ENCODE data around the gene CNIH3. TPM values are rescaled to one million over a fixed set of nuclear protein-coding genes. Genes with fewer than 3 reads are reported as not detected.
A peak's percentile ranks its signal among the peaks of the same experiment; 100 is the strongest.

Gene CNIH3
- total and polyA plus RNA-seq, 2 donors (not counting 1 experiment from before 2014, with no cell fraction given) = 3.7 to 28.1 TPM

DNA sequence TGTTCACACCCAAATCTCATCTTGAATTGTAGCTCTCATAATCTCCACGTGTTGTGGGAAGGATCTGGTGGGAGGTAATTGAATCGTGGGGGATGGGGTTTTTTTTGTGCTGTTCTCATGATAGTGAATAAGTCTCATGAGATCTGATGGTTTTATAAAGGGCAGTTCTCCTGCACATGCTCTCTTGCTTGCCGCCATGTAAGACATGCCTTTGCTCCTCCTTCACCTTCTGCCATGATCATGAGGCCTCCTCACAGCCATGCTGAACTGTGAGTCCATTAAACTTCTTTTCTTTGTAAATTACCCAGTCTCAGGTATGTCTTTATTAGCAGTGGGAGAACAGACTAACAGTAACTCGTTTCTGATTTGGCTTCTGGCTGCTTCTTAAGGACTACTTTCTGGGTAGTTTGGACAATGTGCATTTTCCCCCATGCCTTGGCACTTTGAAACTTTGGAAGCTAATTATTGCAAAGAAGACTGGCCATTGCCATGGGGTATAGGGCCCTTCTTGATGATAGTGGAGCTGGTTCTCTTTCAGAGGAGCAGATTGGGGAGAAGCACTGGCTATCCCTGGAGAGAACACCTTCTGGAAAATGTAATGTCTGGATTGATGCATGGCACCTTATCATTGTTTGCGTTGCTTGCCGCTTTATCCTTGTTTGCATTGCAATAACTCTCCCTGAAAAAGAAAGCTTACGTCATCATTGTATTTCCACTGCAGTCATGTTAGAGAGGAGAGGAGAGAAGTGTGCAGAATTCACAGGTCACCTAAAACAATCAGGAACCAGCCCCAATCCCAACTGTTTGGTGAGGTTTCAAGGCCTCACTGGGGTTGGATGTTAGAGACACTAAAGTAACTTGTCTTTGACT, 5.9 kb downstream of the CNIH3 start:
- H3K4me2 ChIP-seq (ENCODE audit: extremely low read depth, insufficient read depth, low read length) = peak overlapping the region; percentile 41
- no peaks in the 10 kb centered on the region for H3K27me3 ChIP-seq (ENCODE audit: control insufficient read depth, insufficient read depth, low read length)
- peak overlapping the region; percentile 84 for H3K27ac ChIP-seq (ENCODE audit: insufficient read depth, low read length)

DNA sequence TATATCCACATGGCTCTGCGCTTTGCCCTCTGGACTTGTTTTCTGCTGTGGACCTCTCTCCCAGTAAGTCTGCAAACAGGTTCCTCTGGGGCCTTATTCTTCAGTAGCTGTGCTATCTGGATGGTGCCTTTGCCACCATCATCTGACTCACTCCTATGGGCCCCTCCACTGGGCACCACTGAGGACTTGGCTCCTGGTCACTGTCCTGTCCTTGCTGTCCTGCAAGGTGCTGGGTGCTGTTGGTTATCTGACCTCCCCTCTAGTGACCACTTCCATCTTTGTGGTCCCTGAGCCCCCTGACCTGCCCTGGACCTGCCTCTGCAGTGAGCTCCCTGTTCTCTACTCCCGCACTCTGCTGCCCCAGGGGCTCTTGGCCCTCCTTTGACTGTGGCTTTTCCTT, 6.7 kb downstream of the CNIH3 start:
- Histone ChIP-seq H3K79me2 (ENCODE audit: control insufficient read depth, insufficient read depth, low read length) (peaks cover 68% of the 10 kb centered on the region), H3K4me2 (ENCODE audit: extremely low read depth, insufficient read depth, low read length) (peak overlapping the region; percentile 41), H3K9ac (ENCODE audit: insufficient read depth, low read length) (peak overlapping the region; percentile 9), H3K4me1 (ENCODE audit: control insufficient read depth, extremely low read depth, insufficient read depth, low read length) (peaks cover 34% of the 10 kb centered on the region), H3K27me3 (ENCODE audit: control insufficient read depth, insufficient read depth, low read length) (no peaks in the 10 kb centered on the region), H3K36me3 (ENCODE audit: control insufficient read depth, insufficient read depth, low read length) (peaks cover 4% of the 10 kb centered on the region), H3K9me3 (ENCODE audit: control insufficient read depth, insufficient read depth, low read depth, low read length) (no peaks in the 10 kb centered on the region), H4K20me1 (ENCODE audit: control insufficient read depth, extremely low read depth, insufficient read depth, low read length) (no peaks in the 10 kb centered on the region), H3K27ac (ENCODE audit: insufficient read depth, low read length) (peak overlapping the region; percentile 84), H3K4me3 (replicated peaks in 1 of 4; ENCODE audit: control extremely low read depth in 1 of 4, insufficient read depth in 1 of 4, low read depth in 3 of 4, low read length in 4 of 4) (no peak overlapping the region), H2AFZ (ENCODE audit: low read length) (no peak overlapping the region)
- TF ChIP-seq EZH2 (IDR thresholded peaks at IDR 0.05; ENCODE audit: low read length, missing control alignments) = no peak
- TF ChIP-seq, protein P1, sequence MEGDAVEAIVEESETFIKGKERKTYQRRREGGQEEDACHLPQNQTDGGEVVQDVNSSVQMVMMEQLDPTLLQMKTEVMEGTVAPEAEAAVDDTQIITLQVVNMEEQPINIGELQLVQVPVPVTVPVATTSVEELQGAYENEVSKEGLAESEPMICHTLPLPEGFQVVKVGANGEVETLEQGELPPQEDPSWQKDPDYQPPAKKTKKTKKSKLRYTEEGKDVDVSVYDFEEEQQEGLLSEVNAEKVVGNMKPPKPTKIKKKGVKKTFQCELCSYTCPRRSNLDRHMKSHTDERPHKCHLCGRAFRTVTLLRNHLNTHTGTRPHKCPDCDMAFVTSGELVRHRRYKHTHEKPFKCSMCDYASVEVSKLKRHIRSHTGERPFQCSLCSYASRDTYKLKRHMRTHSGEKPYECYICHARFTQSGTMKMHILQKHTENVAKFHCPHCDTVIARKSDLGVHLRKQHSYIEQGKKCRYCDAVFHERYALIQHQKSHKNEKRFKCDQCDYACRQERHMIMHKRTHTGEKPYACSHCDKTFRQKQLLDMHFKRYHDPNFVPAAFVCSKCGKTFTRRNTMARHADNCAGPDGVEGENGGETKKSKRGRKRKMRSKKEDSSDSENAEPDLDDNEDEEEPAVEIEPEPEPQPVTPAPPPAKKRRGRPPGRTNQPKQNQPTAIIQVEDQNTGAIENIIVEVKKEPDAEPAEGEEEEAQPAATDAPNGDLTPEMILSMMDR (conservative IDR thresholded peaks at IDR 0.05 in 1 of 2, IDR thresholded peaks at IDR 0.05 in 1 of 2; ENCODE audit: low read depth in 1 of 2, low read length in 2 of 2) = no peak
- DNase-seq (ENCODE audit: low read depth in 2 of 2) = no peak

More for the DNA sequence above, 5.9 kb downstream of the CNIH3 start:
- no peak overlapping the region for H3K9ac ChIP-seq (ENCODE audit: insufficient read depth, low read length)
- TF ChIP-seq EZH2 (IDR thresholded peaks at IDR 0.05; ENCODE audit: low read length, missing control alignments) = no peak
- TF ChIP-seq, protein P1 (conservative IDR thresholded peaks at IDR 0.05 in 1 of 2, IDR thresholded peaks at IDR 0.05 in 1 of 2; ENCODE audit: low read depth in 1 of 2, low read length in 2 of 2) = no peak
- no peaks in the 10 kb centered on the region for H4K20me1 ChIP-seq (ENCODE audit: control insufficient read depth, extremely low read depth, insufficient read depth, low read length)
- H3K9me3 ChIP-seq (ENCODE audit: control insufficient read depth, insufficient read depth, low read depth, low read length) = no peaks in the 10 kb centered on the region
- H3K36me3 ChIP-seq (ENCODE audit: control insufficient read depth, insufficient read depth, low read length) = peaks cover 4% of the 10 kb centered on the region
- H3K4me3 ChIP-seq (replicated peaks in 1 of 4; ENCODE audit: control extremely low read depth in 1 of 4, insufficient read depth in 1 of 4, low read depth in 3 of 4, low read length in 4 of 4) = no peak overlapping the region
- peaks cover 70% of the 10 kb centered on the region for H3K79me2 ChIP-seq (ENCODE audit: control insufficient read depth, insufficient read depth, low read length)
- no peak overlapping the region for H2AFZ ChIP-seq (ENCODE audit: low read length)
- DNase-seq (ENCODE audit: low read depth in 2 of 2) = no peak
- H3K4me1 ChIP-seq (ENCODE audit: control insufficient read depth, extremely low read depth, insufficient read depth, low read length) = peaks cover 35% of the 10 kb centered on the region

DNA sequence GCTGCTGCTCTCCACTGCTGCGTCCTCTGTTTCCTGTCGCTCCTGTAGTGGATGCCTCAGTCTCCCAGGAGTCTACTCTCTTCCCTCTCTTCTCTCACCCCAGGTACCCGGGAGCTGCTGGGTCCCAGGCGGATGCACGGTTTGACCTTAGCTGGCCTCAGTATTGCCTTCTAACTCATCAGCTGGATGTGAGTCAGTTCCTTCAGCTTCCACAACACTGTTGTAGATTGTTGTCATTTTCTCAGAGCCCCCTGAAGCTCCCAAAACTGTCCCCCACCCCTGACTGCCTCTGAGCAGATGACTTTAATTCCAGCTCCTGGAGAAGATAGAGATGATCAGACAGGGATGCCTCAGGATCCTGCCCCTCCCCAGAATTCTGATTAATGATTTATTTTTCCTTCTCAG, 7.2 kb downstream of the CNIH3 start:
- Histone ChIP-seq H2AFZ (ENCODE audit: low read length) (no peak overlapping the region), H3K9me3 (ENCODE audit: control insufficient read depth, insufficient read depth, low read depth, low read length) (no peaks in the 10 kb centered on the region), H3K4me3 (replicated peaks in 1 of 4; ENCODE audit: control extremely low read depth in 1 of 4, insufficient read depth in 1 of 4, low read depth in 3 of 4, low read length in 4 of 4) (no peak overlapping the region), H3K27me3 (ENCODE audit: control insufficient read depth, insufficient read depth, low read length) (no peaks in the 10 kb centered on the region), H3K9ac (ENCODE audit: insufficient read depth, low read length) (peak overlapping the region; percentile 25), H3K4me2 (ENCODE audit: extremely low read depth, insufficient read depth, low read length) (peak overlapping the region; percentile 56), H3K27ac (ENCODE audit: insufficient read depth, low read length) (peak overlapping the region; percentile 84), H3K36me3 (ENCODE audit: control insufficient read depth, insufficient read depth, low read length) (peaks cover 4% of the 10 kb centered on the region), H3K79me2 (ENCODE audit: control insufficient read depth, insufficient read depth, low read length) (peaks cover 65% of the 10 kb centered on the region), H3K4me1 (ENCODE audit: control insufficient read depth, extremely low read depth, insufficient read depth, low read length) (peaks cover 32% of the 10 kb centered on the region), H4K20me1 (ENCODE audit: control insufficient read depth, extremely low read depth, insufficient read depth, low read length) (no peaks in the 10 kb centered on the region)
- TF ChIP-seq, protein P1 (conservative IDR thresholded peaks at IDR 0.05 in 1 of 2, IDR thresholded peaks at IDR 0.05 in 1 of 2; ENCODE audit: low read depth in 1 of 2, low read length in 2 of 2) = no peak
- TF ChIP-seq EZH2 (IDR thresholded peaks at IDR 0.05; ENCODE audit: low read length, missing control alignments) = no peak
- DNase-seq (ENCODE audit: low read depth in 2 of 2) = peak; percentile 54 to 83

All from fibroblast of lung (primary cell).